ENCODE data around the gene DOK4. TPM values are rescaled to one million over a fixed set of nuclear protein-coding genes. Genes with fewer than 3 reads are reported as not detected.

Gene DOK4
- total RNA-seq, 1 experiment from 2014 or later: 6.8 TPM

- DNase-seq (ENCODE audit: low read depth, low spot score): no peak
- intact Hi-C loops (cut with micrococcal nuclease; ENCODE audit: unreplicated experiment) (no loop called here), in situ Hi-C loops (cut with HindIII; ENCODE audit: low pct_unique_long_range_greater_than_20kb, low sequenced_read_pairs) (no loop called here)
- Histone ChIP-seq H3K4me3 (ENCODE audit: low read depth in 2 of 2, low read length in 2 of 2) (no peak overlapping the region), H3K27me3 (ENCODE audit: control insufficient read depth, insufficient read depth, low read length) (no peaks in the 10 kb centered on the region), H3K4me1 (ENCODE audit: control insufficient read depth, insufficient read depth, low read length) (no peaks in the 10 kb centered on the region; the same call in 1 of the 2 replicates), H3K27ac (ENCODE audit: low read length) (no peak overlapping the region), H3K9me3 (ENCODE audit: control insufficient read depth, insufficient read depth, low read depth, low read length) (no peaks in the 10 kb centered on the region), H3K36me3 (ENCODE audit: control insufficient read depth, insufficient read depth, low read length) (no peaks in the 10 kb centered on the region)
- TF ChIP-seq CTCF (IDR thresholded peaks at IDR 0.05) (no peak), POLR2AphosphoS5 (IDR thresholded peaks at IDR 0.05; ENCODE audit: low read depth, low read length) (no peak), SIN3A (IDR thresholded peaks at IDR 0.05; ENCODE audit: borderline replicate concordance, insufficient read depth, low read depth, low read length) (no peak), TCF7L2 (IDR thresholded peaks at IDR 0.05; ENCODE audit: low read depth, low read length) (no peak), REST (IDR thresholded peaks at IDR 0.05; ENCODE audit: insufficient read depth in 1 of 2, low read depth in 2 of 2, low read length in 1 of 2) (no peak)
- POLR2A ChIA-PET: no interaction called here
- ATAC-seq: peak; percentile 50; the same call in 1 of the 2 replicates
- CTCF ChIA-PET: no interaction called here
- no TSS peak for BruUV-seq (replicated peaks)
Observed at GRCh38 chr16:57479976-57480753, 6.1 kb downstream of the DOK4 start.

- ChIA-PET POLR2A (no interaction called here), CTCF (no interaction called here)
- no TSS peak for BruUV-seq (replicated peaks)
- intact Hi-C loops (cut with micrococcal nuclease; ENCODE audit: unreplicated experiment): no loop called here
- Histone ChIP-seq H3K4me1 (ENCODE audit: control insufficient read depth, insufficient read depth, low read length) (no peaks in the 10 kb centered on the region; the same call in 1 of the 2 replicates), H3K27ac (ENCODE audit: low read length) (no peak overlapping the region), H3K4me3 (ENCODE audit: low read depth in 2 of 2, low read length in 2 of 2) (peak overlapping the region in 1 of 2 experiments; percentile 20; a peak in 2 of 4 replicates), H3K9me3 (ENCODE audit: control insufficient read depth, insufficient read depth, low read depth, low read length) (no peaks in the 10 kb centered on the region), H3K36me3 (ENCODE audit: control insufficient read depth, insufficient read depth, low read length) (no peaks in the 10 kb centered on the region), H3K27me3 (ENCODE audit: control insufficient read depth, insufficient read depth, low read length) (no peaks in the 10 kb centered on the region)
- in situ Hi-C loops (cut with HindIII; ENCODE audit: low pct_unique_long_range_greater_than_20kb, low sequenced_read_pairs): no loop called here
- DNase-seq (ENCODE audit: low read depth, low spot score) (no peak), ATAC-seq (peak; percentile 60)
- TF ChIP-seq REST (IDR thresholded peaks at IDR 0.05; ENCODE audit: insufficient read depth in 1 of 2, low read depth in 2 of 2, low read length in 1 of 2) (no peak), TCF7L2 (IDR thresholded peaks at IDR 0.05; ENCODE audit: low read depth, low read length) (no peak), CTCF (IDR thresholded peaks at IDR 0.05) (no peak), POLR2AphosphoS5 (IDR thresholded peaks at IDR 0.05; ENCODE audit: low read depth, low read length) (no peak), SIN3A (IDR thresholded peaks at IDR 0.05; ENCODE audit: borderline replicate concordance, insufficient read depth, low read depth, low read length) (no peak)
Observed at GRCh38 chr16:57479205-57479975, 6.9 kb downstream of the DOK4 start.

All from Panc1 (cell line).